ENCODE results near the gene TMCC1.

GRCh38 chr3:129822679-129823078 is 70.8 kb downstream of the TMCC1 start:
- TF ChIP-seq ELF4 (IDR thresholded peaks at IDR 0.05) (no peak), FOXM1 (IDR thresholded peaks at IDR 0.05; ENCODE audit: borderline replicate concordance) (no peak), FOXA1 (IDR thresholded peaks at IDR 0.05) (no peak)
